HFFc6 (cell line): Measurements from ENCODE around the gene SAG. TPM values are rescaled to one million over a fixed set of nuclear protein-coding genes. Genes with fewer than 3 reads are reported as not detected.

Source experiments
- DNase-seq: peaks from one replicate; pipeline ENCODE4 v3.0.0-alpha.2; 2018
- H3K27ac Mint-ChIP-seq: 2 replicates; pipeline ENCODE4 v1.8.0; 2020; ENCODE audit warnings: mild to moderate bottlenecking, mixed read lengths
- H3K27me3 Mint-ChIP-seq: 2 replicates; pipeline ENCODE4 v1.8.0; 2021; ENCODE audit warnings: mild to moderate bottlenecking, moderate library complexity, mixed read lengths; ENCODE audit not compliant: insufficient read depth
- H3K36me3 Mint-ChIP-seq: 2 replicates; pipeline ENCODE4 v1.8.0; 2021; ENCODE audit warnings: low read depth, mixed read lengths
- H3K4me1 Mint-ChIP-seq: 2 replicates; pipeline ENCODE4 v1.8.0; 2020; ENCODE audit warnings: low read depth, mixed read lengths
- H3K4me3 Mint-ChIP-seq: 2 replicates; pipeline ENCODE4 v1.8.0; 2020; ENCODE audit warnings: mild to moderate bottlenecking, moderate library complexity, mixed read lengths
- H3K9me3 Mint-ChIP-seq: 2 replicates; pipeline ENCODE4 v1.8.0; 2020; ENCODE audit warnings: mild to moderate bottlenecking, mixed read lengths
- total RNA-seq, 6 experiments: library from RNA; stranded (reverse); fragmentation: NEBNext Ultra II Directional; extraction: Animal tissue kit (Norgen Biotek cat#: 25700); gene quantifications; 2 replicates in 1 of 6; 3 replicates in 5 of 6; pipeline ENCODE4 v1.2.3, GENCODE V29; 2021
- TF ChIP-seq, protein P1 (sequence below): fragments of 200-600 bp; sonication (generic); IDR thresholded peaks from 2 replicates; pipeline ENCODE4 v1.5.0; 2021; ENCODE audit warnings: antibody characterized with exemption, mild to moderate bottlenecking

SAG gene
- total RNA-seq, 6 experiments from 2014 or later = not detected

DNA sequence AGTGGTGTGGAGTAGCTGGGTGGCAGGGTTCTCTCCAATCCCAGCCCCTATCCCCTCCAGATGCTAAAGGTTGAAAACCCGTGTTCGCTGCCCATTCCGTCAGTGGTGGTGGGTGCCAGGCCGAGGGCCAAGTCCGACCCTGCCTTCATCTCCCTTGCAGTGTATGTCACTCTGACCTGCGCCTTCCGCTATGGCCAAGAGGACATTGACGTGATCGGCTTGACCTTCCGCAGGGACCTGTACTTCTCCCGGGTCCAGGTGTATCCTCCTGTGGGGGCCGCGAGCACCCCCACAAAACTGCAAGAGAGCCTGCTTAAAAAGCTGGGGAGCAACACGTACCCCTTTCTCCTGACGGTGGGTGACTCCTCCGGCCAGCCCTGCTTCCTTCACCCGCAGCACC, 12.9 kb downstream of the SAG start:
- Mint-ChIP-seq H3K27me3 (peaks cover 48% of the 10 kb centered on the region), H3K9me3 (no peaks in the 10 kb centered on the region; the same call in 1 of the 2 replicates), H3K36me3 (no peaks in the 10 kb centered on the region), H3K27ac (no peak overlapping the region), H3K4me3 (no peak overlapping the region), H3K4me1 (no peaks in the 10 kb centered on the region)
- no peak for DNase-seq
- TF ChIP-seq, protein P1, sequence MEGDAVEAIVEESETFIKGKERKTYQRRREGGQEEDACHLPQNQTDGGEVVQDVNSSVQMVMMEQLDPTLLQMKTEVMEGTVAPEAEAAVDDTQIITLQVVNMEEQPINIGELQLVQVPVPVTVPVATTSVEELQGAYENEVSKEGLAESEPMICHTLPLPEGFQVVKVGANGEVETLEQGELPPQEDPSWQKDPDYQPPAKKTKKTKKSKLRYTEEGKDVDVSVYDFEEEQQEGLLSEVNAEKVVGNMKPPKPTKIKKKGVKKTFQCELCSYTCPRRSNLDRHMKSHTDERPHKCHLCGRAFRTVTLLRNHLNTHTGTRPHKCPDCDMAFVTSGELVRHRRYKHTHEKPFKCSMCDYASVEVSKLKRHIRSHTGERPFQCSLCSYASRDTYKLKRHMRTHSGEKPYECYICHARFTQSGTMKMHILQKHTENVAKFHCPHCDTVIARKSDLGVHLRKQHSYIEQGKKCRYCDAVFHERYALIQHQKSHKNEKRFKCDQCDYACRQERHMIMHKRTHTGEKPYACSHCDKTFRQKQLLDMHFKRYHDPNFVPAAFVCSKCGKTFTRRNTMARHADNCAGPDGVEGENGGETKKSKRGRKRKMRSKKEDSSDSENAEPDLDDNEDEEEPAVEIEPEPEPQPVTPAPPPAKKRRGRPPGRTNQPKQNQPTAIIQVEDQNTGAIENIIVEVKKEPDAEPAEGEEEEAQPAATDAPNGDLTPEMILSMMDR = no peak

GRCh38 chr2:233321166-233321565, 13.6 kb downstream of the SAG start:
- Mint-ChIP-seq H3K4me1 (no peaks in the 10 kb centered on the region), H3K27me3 (peaks cover 54% of the 10 kb centered on the region), H3K4me3 (no peak overlapping the region), H3K36me3 (no peaks in the 10 kb centered on the region), H3K27ac (no peak overlapping the region), H3K9me3 (no peaks in the 10 kb centered on the region; the same call in 1 of the 2 replicates)
- TF ChIP-seq, protein P1 = no peak
- no peak for DNase-seq

DNA sequence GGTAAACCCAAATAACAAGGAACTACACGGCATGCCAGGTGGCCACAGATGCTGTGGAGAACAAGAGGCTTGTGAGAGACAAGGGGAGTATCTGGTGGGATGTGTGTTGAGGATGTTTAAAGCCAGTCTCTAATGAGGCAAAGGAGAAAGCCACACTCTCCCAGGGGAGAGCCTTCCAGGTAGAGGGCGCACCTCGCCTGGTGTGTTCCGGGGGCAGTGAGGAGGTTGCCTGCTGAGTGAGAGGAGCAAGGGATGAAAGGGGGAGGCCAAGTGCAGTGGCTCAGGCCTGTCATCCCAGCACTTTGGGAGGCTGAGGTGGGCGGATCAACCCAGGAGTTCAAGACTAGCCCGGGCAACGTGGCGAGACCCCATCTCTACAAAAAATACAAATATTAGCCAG, 16.2 kb downstream of the SAG start:
- no peaks in the 10 kb centered on the region for H3K36me3 Mint-ChIP-seq
- TF ChIP-seq, protein P1 = no peak
- H3K27me3 Mint-ChIP-seq = peaks cover 48% of the 10 kb centered on the region
- H3K27ac Mint-ChIP-seq = no peak overlapping the region
- no peak overlapping the region for H3K4me3 Mint-ChIP-seq
- no peaks in the 10 kb centered on the region; the same call in 1 of the 2 replicates for H3K9me3 Mint-ChIP-seq
- no peaks in the 10 kb centered on the region for H3K4me1 Mint-ChIP-seq
- no peak for DNase-seq

GRCh38 chr2:233325256-233325655, 17.6 kb downstream of the SAG start:
- H3K4me3 Mint-ChIP-seq = no peak overlapping the region
- DNase-seq = no peak
- TF ChIP-seq, protein P1 = no peak

GRCh38 chr2:233325814-233326213, 18.2 kb downstream of the SAG start:
- TF ChIP-seq, protein P1 = no peak
- Mint-ChIP-seq H3K4me1 (peaks cover 6% of the 10 kb centered on the region; the same call in 1 of the 2 replicates), H3K36me3 (no peaks in the 10 kb centered on the region), H3K9me3 (no peaks in the 10 kb centered on the region; the same call in 1 of the 2 replicates), H3K27me3 (peaks cover 34% of the 10 kb centered on the region), H3K27ac (no peak overlapping the region), H3K4me3 (no peak overlapping the region)
- DNase-seq = no peak

More at GRCh38 chr2:233325256-233325655, 17.6 kb downstream of the SAG start:
- H3K9me3 Mint-ChIP-seq = no peaks in the 10 kb centered on the region; the same call in 1 of the 2 replicates
- H3K27me3 Mint-ChIP-seq = peaks cover 38% of the 10 kb centered on the region
- H3K4me1 Mint-ChIP-seq = peaks cover 6% of the 10 kb centered on the region; the same call in 1 of the 2 replicates
- H3K36me3 Mint-ChIP-seq = no peaks in the 10 kb centered on the region
- no peak overlapping the region for H3K27ac Mint-ChIP-seq

GRCh38 chr2:233326500-233326899, 18.9 kb downstream of the SAG start:
- peaks cover 6% of the 10 kb centered on the region; the same call in 1 of the 2 replicates for H3K4me1 Mint-ChIP-seq
- no peaks in the 10 kb centered on the region for H3K36me3 Mint-ChIP-seq
- no peak overlapping the region for H3K4me3 Mint-ChIP-seq
- peaks cover 29% of the 10 kb centered on the region for H3K27me3 Mint-ChIP-seq
- no peak for DNase-seq
- TF ChIP-seq, protein P1 = no peak
- H3K27ac Mint-ChIP-seq = no peak overlapping the region
- no peaks in the 10 kb centered on the region; the same call in 1 of the 2 replicates for H3K9me3 Mint-ChIP-seq
